Testis (tissue), 3 donors: ENCODE data around the gene CTSD. TPM values are rescaled to one million over a fixed set of nuclear protein-coding genes. Genes with fewer than 3 reads are reported as not detected.

ENCODE experiments used
- DNase-seq: peaks from one replicate; pipeline ENCODE4 v3.0.0-alpha.2; 2019
- H3K27ac ChIP-seq, 2 donors: fragments of 200-600 bp; sonication (generic); one replicate each; pipeline ENCODE4 v1.5.1; 2019
- H3K27me3 ChIP-seq: fragments of 200-600 bp; sonication (generic); one replicate; pipeline ENCODE4 v1.5.1; 2019
- H3K36me3 ChIP-seq: fragments of 200-600 bp; sonication (generic); one replicate; pipeline ENCODE4 v1.5.1; 2017; ENCODE audit warnings: low read depth; ENCODE audit errors: missing control alignments
- H3K4me1 ChIP-seq: fragments of 200-600 bp; sonication (generic); one replicate; pipeline ENCODE4 v1.5.1; 2019
- H3K4me3 ChIP-seq, 2 donors: fragments of 200-600 bp; sonication (generic); one replicate each; pipeline ENCODE4 v1.5.1; 2017 to 2019
- H3K9me3 ChIP-seq: fragments of 200-600 bp; sonication (generic); one replicate; pipeline ENCODE4 v1.5.1; 2017
- CTCF ChIP-seq, 3 experiments: fragments of 450-650 bp in 2 of 3; fragments of 200-600 bp in 1 of 3; sonication (generic) in 1 of 3; IDR thresholded peaks; one replicate each; pipeline ENCODE4 v1.5.1; 2016 to 2019; ENCODE audit warnings: antibody characterized with exemption in 3 of 3, mild to moderate bottlenecking in 2 of 3, moderate library complexity in 1 of 3
- POLR2A ChIP-seq: fragments of 450-650 bp; IDR thresholded peaks from one replicate; pipeline ENCODE4 v1.6.1; 2017; ENCODE audit warnings: antibody characterized with exemption, mild to moderate bottlenecking, moderate library complexity
- WGBS, 2 donors: methylation state at CpG; one replicate each; pipeline ENCODE4 v1.1.5; 2018; 5-methylcytosine and 5-hydroxymethylcytosine counted together
- intact Hi-C: fragments of 100-400 bp; cut with DNase I; formaldehyde crosslinking; loops from one replicate; pipeline ENCODE4 v1.15.1; 2023; ENCODE audit warnings: low total_unique reads
- polyA plus RNA-seq: library from polyadenylated mRNA; stranded (reverse); fragments of 350-450 nt; fragmentation: Illumina TruSeq; extraction: RNeasy Lipid Tissue Mini Kit (QIAGEN cat#74804); gene quantifications from one replicate; pipeline ENCODE4 v1.2.3, GENCODE V29; 2014; ENCODE audit warnings: low read depth, low replicate concordance; ENCODE audit not compliant: insufficient read depth
- total RNA-seq, 2 donors: library from RNA; depleted of rRNA; stranded (reverse); fragments of >200 nt; gene quantifications; one replicate each; pipeline ENCODE4 v1.2.3, GENCODE V29; 2016

Gene CTSD
- total and polyA plus RNA-seq, 3 donors from 2014 or later = 486 to 897 (median 522) TPM

DNA sequence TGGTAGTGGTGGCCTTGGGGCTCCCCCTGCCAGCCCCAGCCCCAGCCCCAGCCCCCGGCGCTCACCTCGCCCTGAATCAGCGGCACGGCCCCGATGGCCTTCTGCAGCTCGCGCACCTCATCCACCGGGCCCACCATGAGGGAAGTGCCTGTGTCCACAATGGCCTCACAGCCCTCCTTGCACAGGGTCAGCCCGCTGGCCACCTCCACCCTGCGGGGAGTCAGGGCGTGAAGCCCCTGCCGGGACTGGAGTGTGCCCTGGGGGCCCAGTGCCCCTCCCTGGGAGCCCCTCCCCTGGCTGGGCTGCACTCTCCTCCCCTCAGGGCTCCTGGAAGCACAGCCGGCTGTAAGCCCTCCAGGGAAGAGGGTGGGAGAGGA is 9.8 kb downstream of the CTSD start:
- TF ChIP-seq POLR2A = no peak
- no peak for TF ChIP-seq CTCF (IDR thresholded peaks at IDR 0.05)
- no peak overlapping the region for H3K27ac ChIP-seq
- no peaks in the 10 kb centered on the region for H3K36me3 ChIP-seq
- H3K9me3 ChIP-seq = no peaks in the 10 kb centered on the region
- intact Hi-C loops = no loop called here
- WGBS, 2 donors = 86% methylated on average over 12 of the region's 14 CpGs; no CpG with 5 or more reads in 1 of the 2 donors
- no peak for DNase-seq
- H3K27me3 ChIP-seq = no peaks in the 10 kb centered on the region
- H3K4me3 ChIP-seq = no peak overlapping the region
- peaks cover 37% of the 10 kb centered on the region for H3K4me1 ChIP-seq

DNA sequence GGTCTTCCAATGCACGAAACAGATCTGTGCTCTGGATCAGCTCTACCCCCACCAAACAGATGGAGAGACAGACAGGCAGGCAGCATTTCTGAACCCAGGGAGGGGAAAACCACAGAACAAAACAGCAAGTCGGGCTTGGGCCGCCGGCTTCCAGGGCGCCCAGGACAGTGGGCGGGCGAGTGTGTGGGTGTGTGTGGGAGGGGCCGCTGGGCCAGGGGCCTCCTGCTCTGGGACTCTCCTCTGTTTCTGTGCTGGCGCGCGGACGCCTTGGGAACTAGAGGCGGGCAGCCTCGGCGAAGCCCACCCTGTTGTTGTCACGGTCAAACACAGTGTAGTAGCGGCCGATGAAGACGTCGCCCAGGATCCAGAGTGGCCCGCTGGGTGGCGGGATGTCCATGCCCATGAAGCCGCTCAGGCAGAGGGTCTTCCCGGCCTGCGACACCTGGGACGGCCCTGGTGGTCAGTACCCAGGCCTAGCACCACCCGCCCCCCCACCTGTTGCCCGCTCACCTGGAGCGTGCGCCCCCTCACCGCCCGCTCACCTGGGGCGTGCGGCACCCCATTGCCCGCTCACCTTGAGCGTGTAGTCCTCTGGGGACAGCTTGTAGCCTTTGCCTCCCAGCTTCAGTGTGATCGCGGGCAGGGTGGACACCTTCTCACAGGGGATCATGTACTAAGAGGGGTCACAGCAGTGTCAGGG is 10.3 kb downstream of the CTSD start:
- Histone ChIP-seq H3K4me1 (peaks cover 33% of the 10 kb centered on the region), H3K27me3 (no peaks in the 10 kb centered on the region), H3K36me3 (no peaks in the 10 kb centered on the region), H3K9me3 (no peaks in the 10 kb centered on the region), H3K27ac (no peak overlapping the region), H3K4me3 (no peak overlapping the region)
- TF ChIP-seq CTCF (IDR thresholded peaks at IDR 0.05) = no peak
- no peak for TF ChIP-seq POLR2A
- DNase-seq = no peak
- intact Hi-C loops = no loop called here
- 91 to 93% methylated on average over 16 to 38 of the region's 38 CpGs for WGBS, 2 donors

DNA sequence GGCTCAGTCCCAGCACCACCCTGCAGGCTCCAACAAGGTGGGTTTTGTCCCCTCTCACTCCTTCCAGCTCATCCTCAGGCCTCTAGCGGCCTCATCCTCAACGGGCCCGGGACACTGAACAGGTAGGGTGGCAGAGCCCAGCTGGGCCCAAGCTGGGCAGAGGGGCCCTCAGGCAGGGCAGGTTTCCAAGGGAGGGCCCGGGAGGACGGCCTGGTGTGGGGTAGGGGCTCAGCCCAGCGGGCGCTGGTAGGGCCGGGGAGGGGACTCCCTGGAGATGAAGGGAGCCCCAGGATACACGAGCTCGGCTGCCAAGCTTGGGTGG is 10.9 kb downstream of the CTSD start:
- WGBS, 2 donors = 75 to 91% methylated on average over 2 to 10 of the region's 10 CpGs
- H3K27ac ChIP-seq = no peak overlapping the region
- intact Hi-C loops = no loop called here
- H3K9me3 ChIP-seq = no peaks in the 10 kb centered on the region
- H3K36me3 ChIP-seq = no peaks in the 10 kb centered on the region
- no peak for DNase-seq
- H3K4me1 ChIP-seq = peaks cover 38% of the 10 kb centered on the region
- H3K4me3 ChIP-seq = no peak overlapping the region
- TF ChIP-seq CTCF (IDR thresholded peaks at IDR 0.05) = no peak
- TF ChIP-seq POLR2A = no peak
- H3K27me3 ChIP-seq = no peaks in the 10 kb centered on the region

DNA sequence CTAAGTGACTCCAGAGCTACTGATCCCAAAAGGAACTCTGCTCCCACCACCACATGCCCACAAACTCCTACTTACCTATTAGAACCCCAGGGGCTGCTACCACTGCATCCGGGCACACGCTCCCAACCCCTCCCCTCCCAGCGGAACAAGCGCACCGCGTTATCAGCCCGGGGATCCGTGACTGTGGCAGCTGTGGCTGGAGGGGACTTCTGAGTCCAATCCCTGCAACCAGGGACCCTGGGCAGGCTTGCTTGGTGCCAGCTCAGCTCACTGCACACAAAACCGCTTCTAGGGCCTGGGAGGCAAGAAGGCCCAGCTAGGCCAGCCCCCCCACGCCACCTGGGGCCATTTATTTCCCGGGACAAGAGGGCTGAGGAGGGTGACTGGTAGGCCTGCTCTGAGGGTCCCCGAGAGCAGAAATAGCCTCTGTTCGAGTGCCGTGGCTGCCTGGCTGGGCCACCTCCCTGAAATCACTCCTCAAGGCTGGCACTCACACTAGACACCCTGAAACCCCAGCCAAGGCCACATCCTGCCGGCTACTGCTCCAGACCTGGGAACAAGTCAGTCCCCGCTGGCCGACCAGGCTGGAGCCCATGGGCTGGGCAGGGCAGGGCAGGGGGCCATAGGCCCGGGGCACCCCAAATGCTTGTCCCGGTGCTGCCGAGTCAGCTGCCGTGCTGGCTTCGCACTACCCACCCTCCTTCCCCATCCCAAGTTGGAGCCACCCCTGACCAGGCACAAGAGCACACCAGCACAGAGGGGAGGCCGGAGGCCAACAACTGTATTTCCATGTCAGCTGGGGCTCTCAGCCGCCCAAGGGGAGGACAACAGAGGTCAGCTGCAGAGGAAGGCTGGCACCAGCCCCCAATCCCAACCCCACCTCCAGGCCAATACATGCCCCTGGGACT is 11.5 kb downstream of the CTSD start:
- Histone ChIP-seq H3K9me3 (no peaks in the 10 kb centered on the region), H3K36me3 (no peaks in the 10 kb centered on the region), H3K4me3 (no peak overlapping the region), H3K4me1 (peaks cover 38% of the 10 kb centered on the region), H3K27me3 (no peaks in the 10 kb centered on the region), H3K27ac (no peak overlapping the region)
- no peak for DNase-seq
- WGBS, 2 donors = 87 to 98% methylated on average over 16 to 24 of the region's 24 CpGs
- intact Hi-C loops = no loop called here
- TF ChIP-seq CTCF (IDR thresholded peaks at IDR 0.05) (no peak), POLR2A (no peak)
